ENCODE measurements around the gene CD247.

DNA sequence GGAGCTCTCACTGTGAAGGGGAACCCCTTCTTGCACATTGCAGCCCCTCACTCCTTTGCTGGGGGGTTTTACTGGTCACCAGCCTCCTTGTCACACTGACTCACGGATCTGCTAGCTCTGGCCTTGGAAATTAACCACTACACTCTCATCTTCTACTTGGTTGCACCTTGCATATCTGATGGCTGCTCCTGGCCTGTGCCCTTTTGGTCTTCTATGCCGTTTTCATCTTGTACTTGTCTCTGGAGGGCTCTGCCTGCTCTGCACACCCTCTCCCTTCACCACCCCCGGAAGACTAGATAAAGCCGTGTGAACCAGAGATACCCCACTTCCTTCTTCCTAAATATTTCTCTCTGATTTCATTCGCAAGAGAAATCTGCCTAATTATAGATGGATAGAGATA lies 44.6 kb downstream of the CD247 start:
- TF ChIP-seq GATA2 (IDR thresholded peaks at IDR 0.05; ENCODE audit: low read depth, low read length) (no peak), GATA3 (IDR thresholded peaks at IDR 0.05; ENCODE audit: low read depth, low read length) (no peak)
